ENCODE results near the gene CYTH1.

The CYTH1 gene

GRCh38 chr17:78781893-78782304, at the start of gene CYTH1:
Gene CYTH1 (minus strand): TSS chr17:78782273. CDS start chr17:78782223, 50 bp downstream.
- DNase-seq: no peak

GRCh38 chr17:78829477-78829876, 47.4 kb upstream of the CYTH1 start:
- no peak for DNase-seq

GRCh38 chr17:78828470-78829185, 46.6 kb upstream of the CYTH1 start:
- DNase-seq: peak; percentile 25

GRCh38 chr17:78826836-78827509, 44.9 kb upstream of the CYTH1 start:
- DNase-seq: no peak

- DNase-seq: no peak
These were observed 44.3 kb upstream of the CYTH1 start for GRCh38 chr17:78826421-78826820.

GRCh38 chr17:78825696-78826095, 43.6 kb upstream of the CYTH1 start:
- no peak for DNase-seq

GRCh38 chr17:78824240-78824639, 42.2 kb upstream of the CYTH1 start:
- DNase-seq: no peak

GRCh38 chr17:78823282-78824046, 41.4 kb upstream of the CYTH1 start:
- DNase-seq: no peak

- DNase-seq: no peak
These were observed 40.5 kb upstream of the CYTH1 start for GRCh38 chr17:78822552-78822951.

GRCh38 chr17:78821961-78822360, 39.9 kb upstream of the CYTH1 start:
- DNase-seq: no peak

GRCh38 chr17:78820841-78821240, 38.8 kb upstream of the CYTH1 start:
- DNase-seq: no peak

- DNase-seq: no peak
These were observed 38.0 kb upstream of the CYTH1 start for GRCh38 chr17:78819806-78820792.

GRCh38 chr17:78819402-78819801, 37.3 kb upstream of the CYTH1 start:
- DNase-seq: no peak

- DNase-seq: peak; percentile 71
These were observed 36.9 kb upstream of the CYTH1 start for GRCh38 chr17:78818932-78819331.

- no peak for DNase-seq
These were observed 36.2 kb upstream of the CYTH1 start for GRCh38 chr17:78818152-78818846.

- DNase-seq: peak; percentile 73
These were observed 35.0 kb upstream of the CYTH1 start for GRCh38 chr17:78817123-78817522.

GRCh38 chr17:78815696-78816095, 33.6 kb upstream of the CYTH1 start:
- no peak for DNase-seq

GRCh38 chr17:78812855-78813254, 30.8 kb upstream of the CYTH1 start:
- DNase-seq: no peak

- no peak for DNase-seq
These were observed 26.1 kb upstream of the CYTH1 start for GRCh38 chr17:78808163-78808562.

- peak; percentile 46 for DNase-seq
These were observed 24.4 kb upstream of the CYTH1 start for GRCh38 chr17:78806451-78806850.

- peak; percentile 80 for DNase-seq
These were observed 23.2 kb upstream of the CYTH1 start for GRCh38 chr17:78805301-78805700.

- DNase-seq: no peak
These were observed 22.7 kb upstream of the CYTH1 start for GRCh38 chr17:78804777-78805176.
